HepG2 (cell line): ENCODE data around the gene PAN3. TPM values are rescaled to one million over a fixed set of nuclear protein-coding genes. Genes with fewer than 3 reads are reported as not detected.

ENCODE experiments used
- ATAC-seq: fragments of 200-7000 bp; cut with Tn5 transposase; 3 replicates; pipeline ENCODE4 v1.9.1; 2020; ENCODE audit warnings: mild to moderate bottlenecking, moderate library complexity
- BruUV-seq: library from RNA; stranded (reverse); fragments of 400-500 nt; replicated peaks from 2 replicates; lab custom pipeline; 2021; lab: Mats Ljungman, UMichigan
- CTCF ChIA-PET: fragments of 300-600 bp; formaldehyde crosslinking; extraction: SDS; loops from one replicate; lab custom pipeline; 2021; ENCODE audit warnings: low total read pairs, inconsistent platforms, low intra/inter-chr PET ratio; lab: Yijun Ruan, JAX
- POLR2A ChIA-PET: fragments of 350-600 bp; sonication (Branson Sonifier 250); formaldehyde crosslinking; loops from one replicate; lab custom pipeline; 2020; ENCODE audit warnings: antibody characterized with exemption, inconsistent platforms; lab: Yijun Ruan, JAX
- DNase-seq: peaks from one replicate; pipeline ENCODE4 v3.0.0-alpha.2; 2015; ENCODE audit warnings: low spot score
- FAIRE-seq: peaks from 3 replicates; lab custom pipeline; 2011; peaks lifted over from hg19 to GRCh38; lab: Jason Lieb, UNC
- H2AFZ ChIP-seq: one replicate; pipeline ENCODE4 v1.6.1; 2011; ENCODE audit warnings: low read length, inconsistent platforms
- H3K27ac ChIP-seq: fragments of 300-600 bp; 3 replicates; pipeline ENCODE4 v1.8.0; 2011; ENCODE audit warnings: mixed run types, mild to moderate bottlenecking, mixed read lengths, low read length, inconsistent platforms; ENCODE audit not compliant: insufficient read depth; ENCODE audit errors: extremely low read length
- H3K27me3 ChIP-seq, 2 experiments: fragments of 200-600 bp in 1 of 2; 2 replicates in 1 of 2; 3 replicates in 1 of 2; pipeline versions ENCODE4 v1.6.0 to v1.8.0; 2011; ENCODE audit warnings: low read length in 2 of 2, mild to moderate bottlenecking in 2 of 2, moderate library complexity in 2 of 2, inconsistent platforms in 1 of 2; ENCODE audit not compliant: insufficient read depth in 2 of 2, control insufficient read depth in 1 of 2
- H3K36me3 ChIP-seq, 2 experiments: fragments of 200-600 bp in 1 of 2; replicated peaks in 1 of 2; 2 replicates in 1 of 2; 3 replicates in 1 of 2; pipeline versions ENCODE4 v1.5.1 to v1.8.0; 2011; ENCODE audit warnings: low read length in 2 of 2, inconsistent platforms in 1 of 2; ENCODE audit not compliant: insufficient read depth in 2 of 2, control insufficient read depth in 1 of 2
- H3K4me1 ChIP-seq: 2 replicates; pipeline ENCODE4 v1.5.1; 2012; ENCODE audit warnings: low read length, inconsistent platforms; ENCODE audit not compliant: insufficient read depth
- H3K4me2 ChIP-seq: 2 replicates; pipeline ENCODE4 v1.6.0; 2011; ENCODE audit warnings: low read depth, low read length, inconsistent platforms
- H3K4me3 ChIP-seq, 3 experiments: fragments of 200-600 bp in 1 of 3; sonication (generic), shearing (Covaris generic) in 1 of 3; replicated peaks in 1 of 3; 2 replicates each; pipeline ENCODE4 v1.5.1; 2011 to 2016; ENCODE audit warnings: low read length in 3 of 3, inconsistent platforms in 2 of 3, low read depth in 2 of 3, mild to moderate bottlenecking in 2 of 3, control low read depth in 1 of 3, mixed read lengths in 1 of 3; ENCODE audit not compliant: insufficient read depth in 1 of 3
- H3K79me2 ChIP-seq: one replicate; pipeline ENCODE4 v1.6.1; 2011; ENCODE audit warnings: low read length, inconsistent platforms; ENCODE audit not compliant: insufficient read depth
- H3K9ac ChIP-seq: 2 replicates; pipeline ENCODE4 v1.6.0; 2011; ENCODE audit warnings: mild to moderate bottlenecking, low read depth, low read length, inconsistent platforms; ENCODE audit not compliant: insufficient read depth
- H3K9me3 ChIP-seq: 2 replicates; pipeline ENCODE4 v1.5.1; 2012; ENCODE audit warnings: mild to moderate bottlenecking, low read length
- H4K20me1 ChIP-seq: 2 replicates; pipeline ENCODE4 v1.6.0; 2011; ENCODE audit warnings: inconsistent platforms, mild to moderate bottlenecking, low read length, moderate library complexity; ENCODE audit not compliant: insufficient read depth
- BCLAF1 ChIP-seq: fragments of 450-650 bp; IDR thresholded peaks from 2 replicates; pipeline ENCODE4 v1.6.1; 2017; ENCODE audit warnings: mild to moderate bottlenecking
- SAFB2 ChIP-seq: sonication (generic); formaldehyde crosslinking; IDR thresholded peaks from 2 replicates; pipeline ENCODE4 v1.5.1; 2020; ENCODE audit warnings: missing genetic modification reagents, low read depth, mild to moderate bottlenecking, borderline replicate concordance
- ZBTB20 ChIP-seq: sonication (generic); formaldehyde crosslinking; IDR thresholded peaks from 2 replicates; pipeline ENCODE4 v1.8.1; 2023; ENCODE audit warnings: missing genetic modification reagents, low read depth, mild to moderate bottlenecking, borderline replicate concordance
- in situ Hi-C: cut with HindIII; loops from 2 replicates; pipeline ENCODE4 v1.10.0; 2017; ENCODE audit warnings: low pct_unique_long_range_greater_than_20kb; ENCODE audit not compliant: extremely low pct_ligation_motif_present
- intact Hi-C: fragments of 100-400 bp; cut with micrococcal nuclease; formaldehyde crosslinking; loops from one replicate; pipeline ENCODE4 v1.10.0; 2022; ENCODE audit not compliant: unreplicated experiment
- polyA plus RNA-seq, 8 experiments: library from polyadenylated mRNA; depleted of rRNA in 3 of 8; stranded (reverse) in 7 of 8; unstranded in 1 of 8; fragments of >200 nt; fragmentation: Illumina TruSeq in 4 of 8; extraction: Trizol in 4 of 8; gene quantifications; 2 replicates each; pipeline versions ENCODE4 v1.2.1 to v1.2.3, GENCODE V29; 2011 to 2016; ENCODE audit warnings: low read depth in 4 of 8, missing spikeins in 1 of 8, mixed read lengths in 1 of 8; ENCODE audit not compliant: insufficient read depth in 1 of 8
- total RNA-seq, 5 experiments: library from RNA; depleted of rRNA; stranded (reverse); fragments of >200 nt; fragmentation: Illumina TruSeq; extraction: Trizol; gene quantifications; 2 replicates each; pipeline ENCODE4 v1.2.3, GENCODE V29; 2016; ENCODE audit warnings: low read depth in 1 of 5

Gene PAN3
- total and polyA plus RNA-seq, 2 of the 13 experiments (the other 11 are each of a cell fraction or from before 2014, with no cell fraction given), result 9.7 to 10.6 TPM

GRCh38 chr13:28268800-28269223, 130.5 kb downstream of the PAN3 start:
- in situ Hi-C loops, result no loop called here
- BruUV-seq, result no TSS peak
- intact Hi-C loops, result no loop called here

More at GRCh38 chr13:28268800-28269223, 130.5 kb downstream of the PAN3 start:
- POLR2A ChIA-PET, result no interaction called here
- Histone ChIP-seq H3K79me2 (no peaks in the 10 kb centered on the region), H3K27ac (no peak overlapping the region), H3K36me3 (peaks cover 2 to 30% of the 10 kb centered on the region in 2 experiments; a peak in 2 of 5 replicates), H3K9me3 (no peaks in the 10 kb centered on the region), H3K4me1 (no peaks in the 10 kb centered on the region), H2AFZ (no peak overlapping the region)
- no peak for DNase-seq
- no peak for FAIRE-seq
- TF ChIP-seq BCLAF1, result no peak
- no peak for TF ChIP-seq ZBTB20 (CRISPR knock-in tag)
- TF ChIP-seq SAFB2 (CRISPR knock-in tag), result no peak
- TF ChIP-seq, all 625 proteins: peak for 0
- H3K4me3 ChIP-seq, result no peak overlapping the region
- H3K9ac ChIP-seq, result no peak overlapping the region
- no peaks in the 10 kb centered on the region for H4K20me1 ChIP-seq
- CTCF ChIA-PET, result no interaction called here
- H3K27me3 ChIP-seq, result no peaks in the 10 kb centered on the region
- no peak overlapping the region for H3K4me2 ChIP-seq
- ATAC-seq, result no peak
